ENCODE measurements around the gene SERPINB6.
A peak's percentile ranks its signal among the peaks of the same experiment; 100 is the strongest.
"Not testable (repeated sequence)": the region's sequence is repeated elsewhere in the genome, so short reads cannot be mapped to it uniquely, and the experiment has no call there.

Gene SERPINB6

GRCh38 chr6:2937627-2938003, 33.8 kb downstream of the SERPINB6 start:
- no peak overlapping the region for H3K27ac ChIP-seq
- no peak for TF ChIP-seq CTCF (conservative IDR thresholded peaks at IDR 0.05)

GRCh38 chr6:2935566-2936291, 35.6 kb downstream of the SERPINB6 start:
- no peak for TF ChIP-seq CTCF (conservative IDR thresholded peaks at IDR 0.05)
- H3K27ac ChIP-seq: no peak overlapping the region

GRCh38 chr6:2934057-2934456, 37.3 kb downstream of the SERPINB6 start:
- no peak for TF ChIP-seq CTCF (conservative IDR thresholded peaks at IDR 0.05)
- no peak overlapping the region for H3K27ac ChIP-seq

- H3K27ac ChIP-seq: not testable (repeated sequence)
Measured at GRCh38 chr6:2932911-2933310, 38.5 kb downstream of the SERPINB6 start.

- no peak overlapping the region for H3K27ac ChIP-seq
- peak; percentile 92 for TF ChIP-seq CTCF (conservative IDR thresholded peaks at IDR 0.05)
Measured at GRCh38 chr6:2931970-2932748, 39.2 kb downstream of the SERPINB6 start.

- no peak for TF ChIP-seq CTCF (conservative IDR thresholded peaks at IDR 0.05)
- H3K27ac ChIP-seq: no peak overlapping the region
Measured at GRCh38 chr6:2931055-2931454, 40.3 kb downstream of the SERPINB6 start.

GRCh38 chr6:2927931-2928330, 43.4 kb downstream of the SERPINB6 start:
- H3K27ac ChIP-seq: not testable (repeated sequence)

- H3K27ac ChIP-seq: not testable (repeated sequence)
Measured at GRCh38 chr6:2925842-2926747, 45.3 kb downstream of the SERPINB6 start.

Measured in VCaP (cell line).